ENCODE measurements around the gene LONP1. TPM values are rescaled to one million over a fixed set of nuclear protein-coding genes. Genes with fewer than 3 reads are reported as not detected.

The LONP1 gene
- total RNA-seq, 1 experiment from 2014 or later = 113 TPM

GRCh38 chr19:5694167-5694955, 25.6 kb downstream of the LONP1 start:
- H2AFZ ChIP-seq (ENCODE audit: low read length) = no peak overlapping the region
- H3K23me2 ChIP-seq (ENCODE audit: insufficient read length, low read depth, low read length, poor library complexity, severe bottlenecking) = peaks cover 5% of the 10 kb centered on the region
- H3K4me1 ChIP-seq (ENCODE audit: insufficient read depth, low read length) = no peaks in the 10 kb centered on the region
- H2BK5ac ChIP-seq (ENCODE audit: insufficient read length, low read length) = no peak overlapping the region
- no peaks in the 10 kb centered on the region for H3K27me3 ChIP-seq (ENCODE audit: insufficient read depth, low read length)
- no peak overlapping the region for H2BK20ac ChIP-seq (ENCODE audit: low read depth, low read length, poor library complexity, severe bottlenecking)
- H3T11ph ChIP-seq (ENCODE audit: low read length) = no peak overlapping the region
- no peak overlapping the region for H3K27ac ChIP-seq (ENCODE audit: insufficient read length, low read depth, low read length)
- no peak overlapping the region for H2BK120ac ChIP-seq (ENCODE audit: low read depth, low read length, poor library complexity, severe bottlenecking)
- no peak overlapping the region for H3K23ac ChIP-seq (ENCODE audit: insufficient read length, low read depth, low read length)
- H3K9me3 Mint-ChIP-seq = peaks cover 5 to 6% of the 10 kb centered on the region in 2 experiments; a peak in 2 of 5 replicates
- no peaks in the 10 kb centered on the region for H4K20me1 ChIP-seq (ENCODE audit: control insufficient read depth, insufficient read depth, insufficient read length)
- H2AK5ac ChIP-seq (ENCODE audit: insufficient read length, low read length) = no peak overlapping the region
- H3K27ac Mint-ChIP-seq = peak overlapping the region in 1 of 3 experiments; percentile 55; a peak in 1 of 7 replicates
- no CpG with 5 or more reads among the region's 45 CpGs for WGBS (ENCODE audit: extremely low coverage, insufficient read length, low lambda C conversion rate)
- H3K4me3 Mint-ChIP-seq = peak overlapping the region in 1 of 2 experiments; percentile 40; a peak in 1 of 5 replicates
- peak; percentile 28 for DNase-seq
- no peaks in the 10 kb centered on the region for H3K79me1 ChIP-seq (ENCODE audit: insufficient read depth, low read depth, low read length, poor library complexity, severe bottlenecking)
- no peak overlapping the region for H3K18ac ChIP-seq (ENCODE audit: insufficient read length, low read depth, low read length)
- no peak overlapping the region for H3K14ac ChIP-seq (ENCODE audit: insufficient read depth, low read length)
- H3K4me2 ChIP-seq (ENCODE audit: insufficient read depth, insufficient read length, low read length) = no peak overlapping the region
- H4K91ac ChIP-seq (ENCODE audit: insufficient read length, low read depth, low read length) = no peak overlapping the region
- no peaks in the 10 kb centered on the region for H3K9me3 ChIP-seq (ENCODE audit: control insufficient read depth, low read depth, low read length)
- no peak for TF ChIP-seq CTCF (conservative IDR thresholded peaks at IDR 0.05)
- no peak overlapping the region for H3K9ac ChIP-seq (ENCODE audit: extremely low read depth, insufficient read length, low read length)
- no peak overlapping the region for H4K5ac ChIP-seq (ENCODE audit: insufficient read length, low read depth, low read length)
- H3K4me1 Mint-ChIP-seq = peaks cover 4 to 12% of the 10 kb centered on the region in 2 experiments
- H2BK12ac ChIP-seq (ENCODE audit: insufficient read length, low read depth, low read length) = no peak overlapping the region
- peaks cover 14% of the 10 kb centered on the region; the same call in 1 of the 2 replicates for H3K79me2 ChIP-seq (ENCODE audit: insufficient read depth, low read length)
- H3K27me3 Mint-ChIP-seq (ENCODE audit: low read depth) = peaks cover 8% of the 10 kb centered on the region; the same call in 1 of the 2 replicates
- no peak overlapping the region for H3K4ac ChIP-seq (ENCODE audit: low read depth, low read length)
- H4K8ac ChIP-seq (replicated peaks; ENCODE audit: insufficient read length, low read depth, low read length) = no peak overlapping the region
- H3K36me3 Mint-ChIP-seq (ENCODE audit: insufficient read depth in 1 of 3, low read depth in 3 of 3) = peaks cover 41 to 74% (median 56%) of the 10 kb centered on the region in 3 experiments
- H2BK15ac ChIP-seq (ENCODE audit: low read depth, low read length) = no peak overlapping the region
- no peak overlapping the region for H3K56ac ChIP-seq (ENCODE audit: insufficient read length, low read depth, low read length)
